ENCODE measurements around the gene PTGDS.
A peak's percentile ranks its signal among the peaks of the same experiment; 100 is the strongest.
"Not testable (repeated sequence)": the region's sequence is repeated elsewhere in the genome, so short reads cannot be mapped to it uniquely, and the experiment has no call there.

The PTGDS gene

GRCh38 chr9:136992819-136993369, 15.6 kb downstream of the PTGDS start:
- DNase-seq, result no peak

GRCh38 chr9:136994180-136994887, 17.0 kb downstream of the PTGDS start:
- DNase-seq, result no peak

- no peak for DNase-seq
These were observed 17.6 kb downstream of the PTGDS start for GRCh38 chr9:136994888-136995230.

- DNase-seq, result no peak
These were observed 18.1 kb downstream of the PTGDS start for GRCh38 chr9:136995362-136995761.

GRCh38 chr9:136995772-136996311, 18.5 kb downstream of the PTGDS start:
- no peak for DNase-seq

GRCh38 chr9:136996361-136997292, 19.3 kb downstream of the PTGDS start, which contains the start of gene CLIC3:
Gene CLIC3 (minus strand): TSS chr9:136996568. CDS start chr9:136996543, 25 bp downstream.
- DNase-seq, result peak in 1 of 2 experiments; percentile 30

DNA sequence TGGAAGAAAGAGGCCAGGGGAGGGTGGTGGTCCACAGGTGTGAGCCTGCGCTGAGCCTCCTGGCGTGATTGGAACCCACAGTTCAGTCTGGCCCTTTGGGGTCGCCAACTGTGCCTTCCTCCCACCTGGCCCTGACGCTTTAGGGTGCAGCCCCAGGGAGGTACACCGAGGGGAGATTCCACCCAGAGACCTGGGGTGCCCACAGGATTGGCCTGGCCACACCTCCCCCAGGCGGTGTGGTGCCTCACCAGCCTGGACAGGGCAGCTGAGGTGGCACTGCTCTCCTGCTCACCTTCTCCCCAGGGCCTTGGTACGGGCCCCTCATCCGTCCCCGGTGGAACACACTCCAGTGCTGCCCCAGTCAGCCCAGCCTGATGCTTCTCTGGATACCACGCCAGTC, 20.1 kb downstream of the PTGDS start:
- DNase-seq, result no peak

DNA sequence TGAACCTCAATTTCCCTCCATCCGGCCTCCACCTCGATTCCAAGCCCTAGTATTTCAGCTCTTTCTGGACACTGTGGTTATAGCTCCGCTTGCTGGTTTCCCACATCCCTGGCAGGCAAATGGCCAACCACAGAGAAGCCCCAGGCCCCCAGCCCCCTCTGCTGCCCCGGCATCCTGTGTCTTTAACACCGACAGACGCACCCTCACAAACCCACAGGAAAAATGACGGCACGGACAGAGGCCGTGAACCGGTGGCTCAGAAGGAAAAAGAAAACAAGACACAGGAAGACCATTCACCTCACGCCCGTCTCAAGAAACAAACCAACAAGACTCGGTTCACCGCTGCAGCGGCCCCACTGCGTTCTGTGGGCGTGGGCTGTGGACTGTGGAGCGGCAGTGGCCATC, 20.5 kb downstream of the PTGDS start:
- no peak for DNase-seq

GRCh38 chr9:137000177-137000930, 23.1 kb downstream of the PTGDS start:
- no peak for DNase-seq

DNA sequence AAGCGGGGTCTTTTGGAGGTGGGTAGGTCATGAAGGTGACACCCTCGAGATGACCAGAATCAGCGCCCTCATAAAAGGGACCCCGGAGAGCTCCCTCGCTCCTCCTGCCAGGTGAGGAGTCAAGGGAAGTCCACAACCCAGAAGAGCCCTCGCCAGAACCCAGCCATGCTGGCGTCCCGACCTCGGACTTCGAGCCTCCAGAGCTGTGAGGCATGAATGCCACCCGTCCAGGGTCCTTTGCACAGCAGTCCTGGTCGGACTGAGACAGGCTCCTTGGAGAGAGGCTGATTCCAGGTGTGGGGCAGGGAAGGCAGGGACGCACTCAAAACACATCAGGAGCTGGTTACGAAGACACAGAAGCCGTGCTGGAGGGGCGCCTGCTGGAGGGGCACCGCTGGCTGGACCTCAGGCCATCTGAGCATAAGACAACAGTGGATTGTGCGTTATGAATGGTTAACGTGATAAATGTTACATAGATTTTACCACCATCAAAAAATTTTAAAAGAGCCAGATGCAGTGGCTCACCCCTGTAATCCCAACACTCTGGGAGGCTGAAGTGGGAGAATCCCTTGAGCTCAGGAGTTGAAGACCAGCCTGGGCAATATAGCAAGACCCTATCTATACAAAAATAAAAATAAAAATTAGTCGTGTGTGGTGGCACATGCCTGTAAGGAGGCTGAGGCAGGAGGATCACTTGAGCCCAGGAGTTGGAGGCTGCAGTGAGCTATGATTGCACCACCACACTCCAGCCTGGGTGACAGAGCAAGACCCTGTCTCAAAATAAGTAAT, 24.7 kb downstream of the PTGDS start:
- DNase-seq, result no peak

DNA sequence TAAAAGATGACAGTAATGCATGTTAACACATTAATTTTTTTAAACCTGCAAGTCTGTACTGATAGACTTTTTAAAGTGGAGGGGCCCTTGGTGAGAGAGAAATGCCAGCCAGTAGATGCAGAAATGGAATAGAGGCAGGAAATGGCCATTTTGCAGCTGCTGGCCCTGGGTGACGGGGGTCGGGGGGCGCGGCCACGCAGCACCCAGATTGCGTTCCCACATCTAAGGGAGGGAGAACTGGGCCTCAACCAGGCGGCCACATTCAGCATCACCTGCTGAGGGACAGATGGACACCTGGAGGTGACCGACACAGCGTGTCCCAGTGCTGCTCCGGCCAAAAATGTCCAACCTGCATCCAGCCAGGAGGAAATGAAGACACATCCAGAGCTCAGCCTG, 25.3 kb downstream of the PTGDS start:
- DNase-seq, result no peak

DNA sequence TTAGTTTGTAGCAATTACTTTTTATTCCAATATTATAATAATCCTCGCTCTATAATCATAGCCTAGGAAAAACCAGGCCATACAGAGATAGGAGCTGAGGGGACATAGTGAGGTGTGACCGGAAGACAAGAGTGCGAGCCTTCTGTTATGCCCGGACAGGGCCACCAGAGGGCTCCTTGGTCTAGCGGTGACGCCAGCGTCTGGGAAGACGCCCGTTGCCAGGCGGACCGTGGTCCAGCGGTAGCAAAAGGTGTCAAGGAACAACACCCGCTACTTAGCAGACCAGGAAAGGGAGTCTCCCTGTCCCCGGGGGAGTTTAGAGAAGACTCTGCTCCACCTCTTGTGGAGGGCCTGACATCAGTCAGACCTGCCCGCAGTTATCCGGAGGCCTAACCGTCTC, 27.0 kb downstream of the PTGDS start:
- not testable (repeated sequence) for DNase-seq

- no peak for DNase-seq
These were observed 29.1 kb downstream of the PTGDS start for GRCh38 chr9:137006116-137007003.

- DNase-seq, result no peak
These were observed 30.0 kb downstream of the PTGDS start for GRCh38 chr9:137007108-137007815.

DNA sequence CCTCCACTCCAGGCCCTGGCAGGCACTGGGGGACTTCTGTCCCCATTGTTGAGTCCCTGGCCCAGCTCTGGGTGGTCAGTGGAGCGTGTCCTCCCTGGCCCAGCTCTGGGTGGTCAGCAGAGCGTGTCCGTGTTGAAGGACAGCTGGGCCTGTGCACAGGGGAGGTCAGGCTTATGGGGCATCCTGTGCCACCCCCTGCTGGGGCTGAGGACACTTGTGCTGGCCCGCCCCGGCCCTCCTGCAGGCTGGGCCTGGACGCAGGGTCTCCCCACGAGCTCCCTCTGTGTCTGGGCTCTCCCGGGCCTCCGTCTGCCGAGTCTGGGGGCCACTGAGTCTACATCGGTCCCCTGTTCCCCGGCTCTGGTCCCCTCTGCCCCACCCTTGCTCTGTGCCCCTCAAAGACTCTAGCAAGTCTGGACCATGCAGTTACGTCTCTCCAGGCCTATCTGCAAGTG, 30.5 kb downstream of the PTGDS start:
- DNase-seq, result no peak

- no peak for DNase-seq
These were observed 31.0 kb downstream of the PTGDS start for GRCh38 chr9:137008312-137008711.

DNA sequence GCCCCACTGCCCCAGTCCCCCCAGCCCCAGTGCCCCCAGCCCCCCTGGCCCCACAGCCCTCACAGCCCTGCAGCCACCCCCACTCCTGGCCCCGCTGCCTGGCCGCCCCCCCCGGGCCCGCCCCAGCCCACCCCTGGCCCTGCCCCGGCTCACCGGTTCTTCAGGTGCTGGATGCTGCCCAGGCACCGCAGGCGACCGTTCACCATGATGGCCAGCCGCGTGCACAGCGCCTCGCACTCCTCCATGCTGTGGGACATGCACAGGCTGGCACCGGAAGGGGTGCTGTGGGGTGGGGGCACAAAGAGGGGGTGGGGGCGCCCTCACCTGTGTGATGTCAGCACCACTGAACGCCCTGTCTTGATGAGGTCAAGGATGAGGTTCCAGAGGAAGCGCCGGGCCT, 31.9 kb downstream of the PTGDS start:
- DNase-seq, result no peak

DNA sequence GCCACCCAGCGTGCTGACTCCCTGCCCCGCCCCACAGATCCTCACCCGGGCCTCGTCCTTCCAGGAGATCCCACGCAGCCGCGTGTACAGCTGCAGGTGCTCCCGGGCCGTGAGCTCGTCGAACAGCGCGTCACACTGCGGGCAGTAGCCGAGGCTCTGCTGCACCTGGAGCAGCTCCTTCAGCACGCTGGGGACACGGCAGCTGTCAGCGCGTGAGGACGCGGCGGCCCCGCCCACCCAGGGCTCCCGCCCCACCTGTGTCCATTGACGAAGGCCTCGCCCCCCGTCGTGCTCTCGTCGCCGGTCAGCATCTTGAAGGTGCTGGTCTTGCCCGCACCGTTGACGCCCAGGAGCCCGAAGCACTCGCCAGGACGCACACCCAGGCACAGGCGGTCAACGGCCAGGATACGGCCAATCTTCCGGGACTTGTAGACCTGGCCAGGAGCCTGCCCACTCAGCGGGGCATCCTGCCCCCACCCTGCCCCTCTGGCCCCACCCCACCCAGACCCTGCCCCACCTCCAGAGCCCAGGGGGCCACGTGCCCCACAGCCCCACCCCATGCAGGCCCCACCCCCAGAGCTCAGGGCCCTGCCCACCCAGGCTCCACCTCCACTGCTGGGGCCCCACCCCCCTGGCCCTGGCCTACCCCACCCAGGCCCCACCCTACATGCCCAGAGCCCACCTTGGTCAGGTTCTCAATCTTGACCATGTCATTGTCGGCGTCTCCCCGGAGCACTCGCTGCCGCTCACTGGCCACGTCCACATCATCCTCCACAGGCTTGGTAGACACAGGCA, 32.8 kb downstream of the PTGDS start:
- no peak for DNase-seq

- DNase-seq, result no peak
These were observed 33.9 kb downstream of the PTGDS start for GRCh38 chr9:137011156-137011555.
